Stimulated activated naive CD8-positive, alpha-beta T cell treated with anti-CD3 and anti-CD28 coated beads, Interleukin-15, Interleukin-2, amounts not matched to agents 100 U/mL and 50 U/mL, for 24 hours (primary cell): Measurements from ENCODE around the gene C5orf15.
"Not testable (repeated sequence)": the region's sequence is repeated elsewhere in the genome, so short reads cannot be mapped to it uniquely, and the experiment has no call there.

Experiments
- ATAC-seq: fragments of 150-1000 bp; cut with Tn5 transposase; one replicate; pipeline ENCODE4 v1.10.0; 2021
- DNase-seq: peaks from one replicate; pipeline ENCODE4 v3.0.0; 2021

The C5orf15 gene

DNA sequence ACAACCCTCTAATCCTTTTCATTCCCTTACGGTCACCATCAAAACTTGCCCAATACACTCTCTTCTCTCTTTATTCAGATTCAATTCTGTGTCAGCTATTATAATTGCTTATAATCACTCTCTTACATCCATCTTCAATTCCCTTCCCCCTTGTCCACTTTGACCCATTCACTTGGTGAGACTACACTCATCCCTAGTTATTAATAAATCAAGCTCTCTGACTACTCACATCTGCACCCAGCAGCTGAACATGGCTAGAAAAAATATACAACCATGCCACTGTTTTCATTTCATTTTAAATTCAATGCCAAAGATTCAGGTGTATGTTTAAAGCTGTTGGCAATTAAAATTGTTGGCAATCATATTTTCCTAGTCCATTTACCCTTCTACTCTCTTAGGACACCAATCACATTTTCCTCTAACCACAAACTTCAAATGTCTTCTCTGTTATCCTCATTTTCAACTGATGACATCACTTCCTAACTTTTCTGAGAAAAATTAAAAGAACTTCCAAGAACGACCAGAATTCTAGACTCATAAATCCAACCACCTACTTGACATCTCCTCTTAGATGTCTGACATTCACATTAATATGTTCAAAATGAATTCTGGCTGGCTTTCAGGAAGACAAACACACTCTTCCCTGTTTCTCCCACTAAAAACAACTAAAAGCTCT, 5.5 kb downstream of the C5orf15 start:
- no peak for DNase-seq
- peak; percentile 30 for ATAC-seq

DNA sequence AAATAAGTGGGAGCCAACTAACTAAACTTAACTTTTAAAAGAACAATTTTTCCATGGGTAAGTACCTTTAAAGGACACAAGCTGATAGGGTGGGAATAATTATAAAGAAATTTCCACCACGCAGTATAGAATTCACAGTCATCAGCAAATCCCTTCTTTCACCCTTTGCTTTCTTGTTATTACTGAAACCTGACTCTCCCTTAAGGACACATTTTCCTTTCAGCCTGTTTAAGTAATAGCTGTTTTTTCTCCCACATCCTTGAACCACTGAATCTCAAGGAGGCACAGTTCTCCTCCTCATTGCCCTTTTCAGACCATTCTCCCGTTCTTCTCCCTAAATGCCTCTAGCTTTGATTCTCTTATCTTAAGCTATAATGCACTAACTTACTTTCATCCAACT, 6.3 kb downstream of the C5orf15 start:
- DNase-seq (no peak), ATAC-seq (peak; percentile 45)

GRCh38 chr5:133959643-133960042, 8.8 kb downstream of the C5orf15 start:
- ATAC-seq (no peak), DNase-seq (no peak)

DNA sequence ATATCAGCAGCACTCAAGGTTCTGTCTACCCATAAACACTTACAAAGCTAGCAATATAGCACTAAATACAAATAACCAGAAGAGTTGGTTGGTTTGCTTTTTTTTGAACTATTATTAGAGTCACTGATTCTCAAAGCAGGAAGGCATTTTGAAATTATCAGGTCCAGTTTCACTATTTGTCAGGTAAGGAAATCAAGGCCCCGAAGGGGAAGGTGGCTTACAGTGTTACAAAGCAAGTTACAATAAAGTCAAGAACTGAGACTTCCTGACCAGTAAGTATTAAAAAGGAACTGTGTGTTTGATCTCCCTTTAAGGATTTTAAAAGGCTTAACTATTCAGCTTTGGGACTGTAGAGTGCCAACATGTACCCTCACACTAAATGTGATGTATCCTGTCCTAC, 10.8 kb downstream of the C5orf15 start:
- ATAC-seq = no peak
- no peak for DNase-seq

GRCh38 chr5:133957080-133957479, 11.3 kb downstream of the C5orf15 start:
- DNase-seq (no peak), ATAC-seq (no peak)

DNA sequence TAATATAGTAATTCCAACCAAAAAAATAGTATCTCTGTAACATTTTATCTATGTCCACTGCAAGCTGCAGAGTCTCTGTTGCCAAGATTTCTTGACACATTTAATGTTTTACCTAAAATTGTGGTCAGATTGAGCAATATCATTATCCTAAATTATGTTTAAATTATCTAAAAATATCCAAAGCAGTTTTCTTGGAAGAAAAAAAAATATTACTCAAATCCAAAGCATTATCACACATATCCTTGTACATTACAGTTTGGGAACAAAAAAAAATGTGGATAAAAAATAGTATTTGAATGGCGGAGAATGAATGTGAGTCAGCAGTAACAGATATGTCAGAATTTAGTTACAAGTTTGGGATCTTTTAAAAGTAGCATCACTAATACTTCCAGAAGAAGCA, 12.2 kb downstream of the C5orf15 start:
- DNase-seq, ATAC-seq: not testable (repeated sequence)

DNA sequence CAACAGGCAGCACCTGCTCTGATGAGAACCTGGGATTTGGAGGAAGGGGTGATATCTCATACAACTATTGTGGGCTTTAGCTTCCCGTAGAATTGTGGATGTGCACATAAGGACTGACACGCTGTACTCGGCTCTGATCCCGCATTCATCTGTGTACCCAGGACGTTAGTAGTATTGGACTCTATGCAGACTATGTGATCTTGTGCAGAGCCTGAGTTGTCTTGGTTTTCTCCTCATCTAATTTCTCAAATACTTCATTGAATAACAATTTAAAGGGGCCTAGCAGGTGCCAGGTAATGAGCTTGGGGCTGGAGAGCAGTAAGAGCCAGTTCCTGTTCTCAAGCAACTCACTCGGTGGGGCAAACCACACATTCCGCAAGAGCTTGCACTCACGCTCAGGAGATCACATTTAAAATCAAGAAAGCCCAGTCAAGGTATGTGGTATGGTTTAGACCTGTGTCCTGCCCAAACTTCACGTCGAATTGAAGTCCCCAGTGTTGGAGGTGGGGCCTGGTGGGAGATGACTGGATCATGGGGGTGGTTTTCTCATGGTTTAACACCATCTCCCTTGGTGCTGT, 14.8 kb downstream of the C5orf15 start:
- DNase-seq (no peak), ATAC-seq (no peak)

DNA sequence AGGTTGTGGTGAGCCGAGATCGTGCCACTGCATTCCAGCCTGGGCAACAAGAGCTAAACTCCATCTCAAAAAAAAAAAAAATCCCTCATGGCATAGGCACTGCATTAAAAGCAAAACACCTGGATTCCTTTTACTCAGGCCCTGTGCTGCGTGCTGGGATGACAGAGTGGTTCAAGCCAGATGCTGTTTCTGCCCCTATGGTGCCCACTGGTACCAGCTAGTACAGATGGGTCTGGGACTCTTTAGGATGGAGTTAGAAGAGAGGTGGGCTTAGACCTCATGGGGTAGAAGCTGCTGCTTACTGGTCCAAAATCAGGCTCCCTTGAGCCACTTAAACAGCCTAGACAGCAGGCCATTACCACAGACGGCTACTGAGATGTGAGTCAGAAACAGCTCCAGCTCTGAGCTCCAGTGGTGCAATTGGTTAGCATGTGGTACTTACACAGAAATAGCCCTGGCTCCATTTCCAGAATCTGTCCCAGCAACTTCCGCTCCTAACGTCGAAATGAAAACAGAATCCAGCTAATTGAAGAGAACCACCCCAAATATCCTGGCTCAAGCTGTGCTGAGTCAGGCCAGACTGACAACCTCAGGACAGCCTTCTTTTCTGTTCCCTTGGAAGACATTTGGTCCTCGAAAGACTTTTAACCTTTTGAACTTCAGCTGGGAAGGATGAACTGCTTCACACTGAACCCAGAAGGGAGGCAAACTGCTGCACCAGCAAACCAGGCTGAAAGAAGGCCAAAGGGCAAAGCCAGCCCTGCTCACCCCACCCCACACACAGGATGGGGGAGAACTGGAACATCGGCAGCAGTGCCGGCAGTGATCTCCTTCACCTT, 15.5 kb downstream of the C5orf15 start:
- DNase-seq (no peak), ATAC-seq (no peak)

GRCh38 chr5:133950821-133951612, 17.4 kb downstream of the C5orf15 start:
- DNase-seq (no peak), ATAC-seq (peak; percentile 16)

DNA sequence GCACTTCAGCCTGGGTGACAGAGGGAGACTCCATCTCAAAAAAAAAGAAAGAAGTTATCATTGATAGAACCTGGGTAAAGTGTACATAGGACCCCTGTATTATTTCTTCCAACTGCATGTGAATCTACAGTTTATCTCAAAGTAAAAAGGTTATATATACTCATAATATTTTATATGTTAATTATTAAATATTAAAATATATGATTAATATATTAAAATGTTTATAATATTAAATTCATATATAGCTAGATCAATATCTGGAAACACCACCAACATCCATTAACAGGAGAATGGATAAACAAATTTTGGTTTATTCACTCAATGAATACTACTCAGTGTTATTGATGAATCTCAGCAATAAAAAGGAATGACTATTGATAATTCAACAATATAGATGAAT, 19.7 kb downstream of the C5orf15 start:
- DNase-seq (no peak), ATAC-seq (no peak)

- DNase-seq = no peak
These were observed 21.0 kb downstream of the C5orf15 start for GRCh38 chr5:133947431-133947841.

GRCh38 chr5:133945568-133945967, 22.9 kb downstream of the C5orf15 start:
- ATAC-seq (no peak), DNase-seq (no peak)

More at GRCh38 chr5:133947431-133947841, 21.0 kb downstream of the C5orf15 start:
- no peak for ATAC-seq

DNA sequence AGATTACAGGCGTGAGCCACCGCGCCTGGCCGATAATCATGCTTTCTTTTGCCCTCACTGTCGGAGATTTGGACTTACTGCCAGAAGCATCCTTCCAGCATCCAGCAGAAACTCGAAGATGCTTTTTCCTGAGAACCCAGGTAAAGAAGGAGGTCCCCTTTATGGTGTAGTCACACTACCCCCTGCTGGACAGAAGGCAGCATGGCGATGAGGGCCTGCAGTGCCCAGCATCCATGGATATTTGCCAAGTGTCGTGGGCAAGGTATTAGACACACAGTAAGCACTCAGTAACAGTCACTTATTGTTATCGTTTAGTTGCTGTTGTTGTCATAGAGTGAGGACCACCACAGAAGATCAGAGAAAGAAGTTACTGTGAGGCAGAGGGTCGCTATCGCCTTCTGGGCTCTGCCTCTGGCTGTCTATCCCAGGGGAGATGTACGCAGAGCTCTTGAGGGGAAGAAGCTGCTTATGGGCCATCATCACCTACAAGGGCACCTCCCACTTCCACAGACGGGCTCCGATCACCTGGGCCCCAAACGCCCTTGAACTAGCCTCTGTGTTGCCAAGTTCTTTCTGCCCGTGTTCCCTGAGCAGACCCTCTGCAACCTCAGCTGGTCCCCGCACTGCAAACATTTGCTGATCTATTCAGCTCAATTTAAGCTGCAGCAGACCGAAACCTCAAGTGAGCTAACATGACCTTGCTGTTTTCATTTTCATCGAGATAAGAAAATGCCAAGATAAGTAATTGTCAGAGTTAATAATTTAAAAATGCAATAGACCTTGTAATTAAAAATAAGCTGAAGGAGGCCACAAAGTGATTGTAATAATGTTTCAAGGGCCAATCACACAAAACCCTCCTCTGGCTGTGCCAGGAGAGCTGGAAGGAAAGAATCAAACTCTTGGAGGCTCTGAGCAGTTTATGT, 23.9 kb downstream of the C5orf15 start:
- DNase-seq (peak; percentile 68), ATAC-seq (peak; percentile 69)

DNA sequence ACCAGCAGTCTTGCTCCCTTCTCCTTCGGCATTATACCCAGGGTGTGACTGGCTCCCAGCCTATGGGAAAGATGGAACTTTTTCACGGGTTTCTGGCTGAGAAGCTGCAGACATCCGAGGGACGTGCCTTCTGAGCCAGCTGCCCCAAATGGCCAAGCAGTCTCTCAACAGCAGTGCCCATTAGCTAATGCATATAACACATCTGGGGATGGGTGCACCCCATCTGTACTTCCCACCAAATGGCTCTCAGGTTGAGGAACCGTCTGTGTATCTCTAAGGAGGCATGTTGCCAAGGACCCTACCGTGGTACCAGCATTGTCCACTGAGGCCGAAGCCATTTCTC, 25.0 kb downstream of the C5orf15 start:
- ATAC-seq (no peak), DNase-seq (no peak)

GRCh38 chr5:133942614-133943474, 25.6 kb downstream of the C5orf15 start:
- no peak for DNase-seq
- no peak for ATAC-seq

DNA sequence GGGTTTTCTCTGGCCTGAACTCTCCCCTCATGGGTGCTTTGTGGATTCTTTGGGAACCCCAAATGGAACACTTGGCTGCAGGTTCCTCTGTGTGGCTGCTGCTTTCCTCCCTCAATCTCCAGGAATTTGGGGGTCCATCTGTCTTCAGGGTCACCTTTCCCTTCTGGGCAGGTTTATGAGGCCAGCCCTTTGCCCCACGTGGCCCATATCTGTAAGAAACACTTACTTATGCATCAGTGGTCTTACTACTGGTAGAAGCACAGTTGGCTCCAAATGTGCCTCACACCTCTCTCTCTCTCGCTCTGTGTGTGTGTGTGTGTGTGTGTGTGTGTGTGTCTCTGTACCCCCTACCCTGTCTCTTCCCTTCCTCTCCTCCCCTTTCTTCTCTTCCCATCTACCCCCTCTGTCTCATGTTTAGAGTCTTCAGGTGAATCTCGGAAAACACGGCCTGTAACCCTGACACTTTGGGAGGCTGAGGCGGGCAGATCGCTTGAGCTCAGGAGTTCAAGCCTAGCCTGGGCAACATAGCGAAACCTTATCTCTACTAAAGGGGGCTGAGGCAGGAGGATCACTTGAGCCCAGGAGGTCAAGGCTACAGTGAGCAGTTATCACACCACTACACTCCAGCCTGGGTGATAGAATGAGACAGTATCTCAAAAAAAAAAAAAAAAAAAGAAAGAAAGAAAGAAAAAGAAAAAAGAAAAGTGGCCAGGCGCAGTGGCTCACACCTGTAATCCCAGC, 26.8 kb downstream of the C5orf15 start:
- ATAC-seq = no peak
- no peak for DNase-seq

GRCh38 chr5:133939668-133940067, 28.8 kb downstream of the C5orf15 start:
- DNase-seq (no peak), ATAC-seq (no peak)

GRCh38 chr5:133938929-133939328, 29.5 kb downstream of the C5orf15 start:
- ATAC-seq (no peak), DNase-seq (no peak)

GRCh38 chr5:133938039-133938821, 30.2 kb downstream of the C5orf15 start:
- no peak for DNase-seq
- ATAC-seq = no peak
